ENCODE results near the gene SLC6A9.

The SLC6A9 gene

GRCh38 chr1:43956234-43956633 is 75.0 kb downstream of the SLC6A9 start:
- Histone ChIP-seq H3K27ac (no peak overlapping the region), H3K27me3 (no peaks in the 10 kb centered on the region), H3K9me3 (no peaks in the 10 kb centered on the region), H3K4me3 (no peak overlapping the region), H3K36me3 (peaks cover 55% of the 10 kb centered on the region), H4K20me1 (peaks cover 26% of the 10 kb centered on the region), H3K9ac (no peak overlapping the region), H3K4me2 (no peak overlapping the region), H3K4me1 (peaks cover 9% of the 10 kb centered on the region)
- TF ChIP-seq Cebpa-rat (IDR thresholded peaks at IDR 0.05): no peak

- H3K36me3 ChIP-seq: peaks cover 55% of the 10 kb centered on the region
- H3K27me3 ChIP-seq: no peaks in the 10 kb centered on the region
- no peaks in the 10 kb centered on the region for H3K9me3 ChIP-seq
- H3K4me1 ChIP-seq: peaks cover 9% of the 10 kb centered on the region
- H3K27ac ChIP-seq: no peak overlapping the region
- no peak for TF ChIP-seq Cebpa-rat (IDR thresholded peaks at IDR 0.05)
- H3K4me3 ChIP-seq: no peak overlapping the region
- H4K20me1 ChIP-seq: peaks cover 28% of the 10 kb centered on the region
- H3K9ac ChIP-seq: no peak overlapping the region
- no peak overlapping the region for H3K4me2 ChIP-seq
Measured at GRCh38 chr1:43954036-43954435, 77.2 kb downstream of the SLC6A9 start.

GRCh38 chr1:43953361-43953760 is 77.9 kb downstream of the SLC6A9 start:
- Histone ChIP-seq H3K9me3 (no peaks in the 10 kb centered on the region), H4K20me1 (peaks cover 35% of the 10 kb centered on the region), H3K4me3 (no peak overlapping the region), H3K27me3 (no peaks in the 10 kb centered on the region), H3K36me3 (peaks cover 52% of the 10 kb centered on the region), H3K27ac (no peak overlapping the region), H3K4me2 (peak overlapping the region; percentile 10; the same call in 1 of the 2 replicates), H3K4me1 (peaks cover 15% of the 10 kb centered on the region), H3K9ac (no peak overlapping the region)
- no peak for TF ChIP-seq Cebpa-rat (IDR thresholded peaks at IDR 0.05)

GRCh38 chr1:43952731-43953346 is 78.4 kb downstream of the SLC6A9 start:
- H3K9ac ChIP-seq: no peak overlapping the region
- H4K20me1 ChIP-seq: peaks cover 40% of the 10 kb centered on the region
- H3K27ac ChIP-seq: no peak overlapping the region
- H3K36me3 ChIP-seq: peaks cover 47% of the 10 kb centered on the region
- H3K4me3 ChIP-seq: no peak overlapping the region
- TF ChIP-seq Cebpa-rat (IDR thresholded peaks at IDR 0.05): no peak
- H3K4me2 ChIP-seq: peak overlapping the region; percentile 10; the same call in 1 of the 2 replicates
- peaks cover 20% of the 10 kb centered on the region for H3K4me1 ChIP-seq
- no peaks in the 10 kb centered on the region for H3K9me3 ChIP-seq
- no peaks in the 10 kb centered on the region for H3K27me3 ChIP-seq

GRCh38 chr1:43951021-43951985 is 80.0 kb downstream of the SLC6A9 start:
- Histone ChIP-seq H3K9me3 (no peaks in the 10 kb centered on the region), H3K36me3 (peaks cover 32% of the 10 kb centered on the region), H4K20me1 (peaks cover 45% of the 10 kb centered on the region), H3K9ac (no peak overlapping the region), H3K4me3 (no peak overlapping the region), H3K4me1 (peaks cover 27% of the 10 kb centered on the region), H3K27ac (no peak overlapping the region), H3K27me3 (no peaks in the 10 kb centered on the region), H3K4me2 (no peak overlapping the region)
- TF ChIP-seq Cebpa-rat (IDR thresholded peaks at IDR 0.05): no peak

- H3K27me3 ChIP-seq: no peaks in the 10 kb centered on the region
- peaks cover 43% of the 10 kb centered on the region for H4K20me1 ChIP-seq
- no peak overlapping the region for H3K4me2 ChIP-seq
- TF ChIP-seq Cebpa-rat (IDR thresholded peaks at IDR 0.05): no peak
- no peaks in the 10 kb centered on the region for H3K9me3 ChIP-seq
- H3K4me3 ChIP-seq: no peak overlapping the region
- H3K4me1 ChIP-seq: peaks cover 40% of the 10 kb centered on the region
- H3K9ac ChIP-seq: no peak overlapping the region
- H3K36me3 ChIP-seq: peaks cover 26% of the 10 kb centered on the region
- H3K27ac ChIP-seq: no peak overlapping the region
Measured at GRCh38 chr1:43949678-43950077, 81.6 kb downstream of the SLC6A9 start.

- Histone ChIP-seq H3K27ac (peak overlapping the region; percentile 99; the same call in 1 of the 2 replicates), H3K4me3 (peak overlapping the region; percentile 81), H3K4me2 (peak overlapping the region; percentile 93), H3K27me3 (no peaks in the 10 kb centered on the region), H3K9me3 (no peaks in the 10 kb centered on the region), H3K4me1 (peaks cover 42% of the 10 kb centered on the region), H3K9ac (peak overlapping the region; percentile 97), H4K20me1 (peaks cover 25% of the 10 kb centered on the region), H3K36me3 (peaks cover 34% of the 10 kb centered on the region)
- TF ChIP-seq Cebpa-rat (IDR thresholded peaks at IDR 0.05): no peak
Measured at GRCh38 chr1:43947874-43948437, 83.3 kb downstream of the SLC6A9 start.

- Histone ChIP-seq H3K9ac (peak overlapping the region; percentile 97), H4K20me1 (peaks cover 19% of the 10 kb centered on the region; the same call in 1 of the 2 replicates), H3K27me3 (no peaks in the 10 kb centered on the region), H3K27ac (peak overlapping the region; percentile 99), H3K4me2 (peak overlapping the region; percentile 93), H3K4me1 (peaks cover 38% of the 10 kb centered on the region), H3K36me3 (peaks cover 36% of the 10 kb centered on the region), H3K4me3 (peak overlapping the region; percentile 81), H3K9me3 (no peaks in the 10 kb centered on the region)
- no peak for TF ChIP-seq Cebpa-rat (IDR thresholded peaks at IDR 0.05)
Measured at GRCh38 chr1:43947061-43947873, 84.0 kb downstream of the SLC6A9 start.
